ENCODE data around the gene MRPL23. TPM values are rescaled to one million over a fixed set of nuclear protein-coding genes. Genes with fewer than 3 reads are reported as not detected.

MRPL23 gene
- total RNA-seq, 6 experiments from 2014 or later, result 23.1 to 121 (median 36.4) TPM

DNA sequence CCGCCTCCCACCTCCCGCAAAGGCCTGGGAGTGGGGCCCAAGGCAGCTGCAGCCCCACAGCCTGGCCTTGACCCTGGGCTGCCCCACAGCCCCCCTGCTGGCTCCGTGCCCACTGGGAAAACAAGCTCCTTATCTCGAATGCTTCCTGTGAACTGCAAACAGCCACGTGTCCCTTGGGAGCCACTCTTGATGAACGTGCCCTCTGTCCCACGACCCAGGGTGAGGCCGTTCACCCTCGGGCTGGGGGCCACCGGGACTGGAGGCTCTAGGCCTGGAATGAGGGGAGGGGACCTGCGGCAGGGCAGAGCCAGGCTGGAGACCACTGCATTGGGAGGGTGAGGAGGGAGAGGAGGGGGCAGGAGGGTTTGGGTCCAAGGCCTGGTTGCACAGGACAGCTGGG, 41.0 kb downstream of the MRPL23 start:
- TF ChIP-seq, protein P1, sequence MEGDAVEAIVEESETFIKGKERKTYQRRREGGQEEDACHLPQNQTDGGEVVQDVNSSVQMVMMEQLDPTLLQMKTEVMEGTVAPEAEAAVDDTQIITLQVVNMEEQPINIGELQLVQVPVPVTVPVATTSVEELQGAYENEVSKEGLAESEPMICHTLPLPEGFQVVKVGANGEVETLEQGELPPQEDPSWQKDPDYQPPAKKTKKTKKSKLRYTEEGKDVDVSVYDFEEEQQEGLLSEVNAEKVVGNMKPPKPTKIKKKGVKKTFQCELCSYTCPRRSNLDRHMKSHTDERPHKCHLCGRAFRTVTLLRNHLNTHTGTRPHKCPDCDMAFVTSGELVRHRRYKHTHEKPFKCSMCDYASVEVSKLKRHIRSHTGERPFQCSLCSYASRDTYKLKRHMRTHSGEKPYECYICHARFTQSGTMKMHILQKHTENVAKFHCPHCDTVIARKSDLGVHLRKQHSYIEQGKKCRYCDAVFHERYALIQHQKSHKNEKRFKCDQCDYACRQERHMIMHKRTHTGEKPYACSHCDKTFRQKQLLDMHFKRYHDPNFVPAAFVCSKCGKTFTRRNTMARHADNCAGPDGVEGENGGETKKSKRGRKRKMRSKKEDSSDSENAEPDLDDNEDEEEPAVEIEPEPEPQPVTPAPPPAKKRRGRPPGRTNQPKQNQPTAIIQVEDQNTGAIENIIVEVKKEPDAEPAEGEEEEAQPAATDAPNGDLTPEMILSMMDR (IDR thresholded peaks at IDR 0.05), result no peak
- no peak for TF ChIP-seq POLR2A (IDR thresholded peaks at IDR 0.05)
- Histone ChIP-seq H3K4me1 (no peaks in the 10 kb centered on the region), H3K36me3 (no peaks in the 10 kb centered on the region), H3K4me3 (no peak overlapping the region), H3K27me3 (no peaks in the 10 kb centered on the region), H3K27ac (no peak overlapping the region), H3K9me3 (no peaks in the 10 kb centered on the region)
- DNase-seq, result no peak
- ATAC-seq, result peak; percentile 43 to 62 (median 57)
- intact Hi-C loops (cut with DNase I), result no loop called here
- WGBS (ENCODE audit: insufficient coverage, low coverage, low lambda C conversion rate, missing lambda C conversion rate), result no CpG with 5 or more reads among the region's 11 CpGs

DNA sequence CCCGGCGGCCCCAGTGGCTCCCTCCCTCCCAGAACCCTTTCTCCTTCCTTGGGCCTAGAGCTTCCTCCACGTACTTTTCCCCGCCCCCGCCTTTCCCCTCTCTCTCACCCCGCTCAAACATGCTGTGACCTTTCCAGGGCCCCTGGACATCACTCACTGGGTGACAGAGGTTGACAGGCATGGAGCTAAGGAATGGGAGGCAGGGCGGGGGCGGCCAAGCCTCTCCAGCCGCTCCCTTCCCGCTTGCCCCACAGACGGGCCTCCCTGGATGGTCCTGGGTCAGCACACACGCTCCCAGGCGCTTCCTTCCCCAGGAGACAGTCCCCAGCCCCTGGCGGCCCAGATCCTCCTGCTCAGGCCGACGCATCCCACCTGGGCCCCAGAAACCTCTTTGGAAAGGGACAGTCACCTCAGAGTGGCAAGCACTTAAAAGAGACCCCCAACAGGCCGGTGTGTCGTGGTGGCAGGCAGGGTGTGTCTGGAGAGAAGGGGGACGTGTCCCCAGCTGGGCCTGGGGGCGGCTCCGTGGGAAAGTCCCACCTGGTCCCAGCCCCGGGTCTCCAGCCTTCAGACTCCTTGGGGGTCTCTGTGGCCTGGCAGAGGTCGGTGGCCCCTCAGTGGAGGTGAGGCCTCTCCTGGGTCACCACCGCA, 41.7 kb downstream of the MRPL23 start:
- no peaks in the 10 kb centered on the region for H3K27me3 ChIP-seq
- H3K27ac ChIP-seq, result no peak overlapping the region
- TF ChIP-seq POLR2A (IDR thresholded peaks at IDR 0.05), result no peak
- TF ChIP-seq, protein P1 (IDR thresholded peaks at IDR 0.05), result no peak
- DNase-seq (peak; percentile 21 to 31 (median 21)), ATAC-seq (peak; percentile 20 to 59 (median 36))
- H3K4me3 ChIP-seq, result no peak overlapping the region
- H3K36me3 ChIP-seq, result no peaks in the 10 kb centered on the region
- no peaks in the 10 kb centered on the region for H3K9me3 ChIP-seq
- 27% methylated on average over 4 of the region's 24 CpGs for WGBS (ENCODE audit: insufficient coverage, low coverage, low lambda C conversion rate, missing lambda C conversion rate)
- intact Hi-C loops (cut with DNase I), result no loop called here
- H3K4me1 ChIP-seq, result no peaks in the 10 kb centered on the region

DNA sequence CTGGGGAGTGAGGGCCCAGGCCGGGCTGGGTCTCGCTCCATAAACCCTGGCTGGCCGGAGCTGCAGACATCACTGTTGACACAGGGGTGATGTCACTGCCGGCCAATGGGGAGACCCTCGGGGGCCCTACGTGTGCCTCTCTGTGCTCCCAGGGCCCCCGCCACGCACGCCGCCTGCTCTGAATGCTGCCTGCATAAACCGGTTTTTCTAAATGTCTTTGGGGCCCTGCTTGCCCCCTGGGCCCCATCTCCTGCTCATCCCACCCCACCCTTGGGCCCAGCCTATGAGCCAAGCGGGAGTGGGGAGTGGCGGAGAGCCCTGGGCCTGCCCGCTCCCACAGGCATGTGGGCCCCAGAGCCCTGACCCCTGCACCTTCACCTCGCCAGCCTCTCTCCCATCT, 42.8 kb downstream of the MRPL23 start:
- Histone ChIP-seq H3K27ac (no peak overlapping the region), H3K9me3 (no peaks in the 10 kb centered on the region), H3K4me3 (no peak overlapping the region), H3K27me3 (no peaks in the 10 kb centered on the region), H3K36me3 (no peaks in the 10 kb centered on the region), H3K4me1 (no peaks in the 10 kb centered on the region)
- TF ChIP-seq, protein P1 (IDR thresholded peaks at IDR 0.05), result no peak
- no peak for TF ChIP-seq POLR2A (IDR thresholded peaks at IDR 0.05)
- DNase-seq (no peak), ATAC-seq (no peak)
- intact Hi-C loops (cut with DNase I), result no loop called here
- WGBS (ENCODE audit: insufficient coverage, low coverage, low lambda C conversion rate, missing lambda C conversion rate), result no CpG with 5 or more reads among the region's 15 CpGs

DNA sequence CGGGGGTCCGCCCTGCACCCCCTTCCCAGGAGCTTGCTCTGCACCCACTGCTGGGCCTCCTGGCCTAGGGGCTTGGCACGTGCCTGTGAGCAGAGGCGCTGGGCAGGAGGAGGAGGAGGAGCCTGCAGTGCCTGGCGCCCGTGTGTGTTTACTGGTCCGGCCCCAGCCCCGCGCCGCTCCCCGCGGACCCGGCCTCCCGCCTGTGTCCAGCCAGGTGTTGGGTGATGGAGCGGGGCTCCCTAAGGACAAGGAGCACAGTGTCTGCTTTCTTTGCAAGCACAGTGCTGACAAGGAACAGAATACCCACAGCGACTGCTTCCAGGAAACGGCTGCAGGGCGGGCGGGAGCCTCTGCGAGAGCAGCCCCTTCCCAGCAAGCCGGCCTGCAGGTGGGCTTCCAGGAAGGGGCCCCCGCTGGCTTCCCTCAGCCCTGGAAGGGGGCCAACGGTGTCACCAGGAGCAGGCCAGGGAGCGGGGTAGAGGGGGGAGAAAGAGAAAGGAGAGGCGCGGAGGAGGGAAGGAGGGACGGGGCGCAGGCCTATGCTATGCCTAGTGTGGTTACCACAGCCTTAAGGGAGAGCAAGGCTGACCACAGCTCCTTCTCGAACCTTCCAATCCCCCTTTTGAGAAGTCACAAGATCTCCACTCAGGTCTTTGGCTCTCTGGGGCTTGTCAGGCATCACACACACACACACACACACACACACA, 43.9 kb downstream of the MRPL23 start:
- no peak overlapping the region for H3K27ac ChIP-seq
- peak in 1 of 4 donors; percentile 37 for ATAC-seq
- TF ChIP-seq, protein P1 (IDR thresholded peaks at IDR 0.05), result no peak
- TF ChIP-seq POLR2A (IDR thresholded peaks at IDR 0.05), result no peak
- no peak overlapping the region for H3K4me3 ChIP-seq
- DNase-seq, result no peak
- H3K9me3 ChIP-seq, result no peaks in the 10 kb centered on the region
- no peaks in the 10 kb centered on the region for H3K36me3 ChIP-seq
- intact Hi-C loops (cut with DNase I), result no loop called here
- no CpG with 5 or more reads among the region's 29 CpGs for WGBS (ENCODE audit: insufficient coverage, low coverage, low lambda C conversion rate, missing lambda C conversion rate)
- H3K4me1 ChIP-seq, result no peaks in the 10 kb centered on the region
- no peaks in the 10 kb centered on the region for H3K27me3 ChIP-seq
